HS-27A (cell line): ENCODE data around the gene ARL13B.
A peak's percentile ranks its signal among the peaks of the same experiment; 100 is the strongest.
"Not testable (repeated sequence)": the region's sequence is repeated elsewhere in the genome, so short reads cannot be mapped to it uniquely, and the experiment has no call there.

Experiments used
- DNase-seq: peaks from one replicate; pipeline ENCODE4 v3.0.0-alpha.2; 2012; ENCODE audit warnings: low read depth, missing footprints

The ARL13B gene

DNA sequence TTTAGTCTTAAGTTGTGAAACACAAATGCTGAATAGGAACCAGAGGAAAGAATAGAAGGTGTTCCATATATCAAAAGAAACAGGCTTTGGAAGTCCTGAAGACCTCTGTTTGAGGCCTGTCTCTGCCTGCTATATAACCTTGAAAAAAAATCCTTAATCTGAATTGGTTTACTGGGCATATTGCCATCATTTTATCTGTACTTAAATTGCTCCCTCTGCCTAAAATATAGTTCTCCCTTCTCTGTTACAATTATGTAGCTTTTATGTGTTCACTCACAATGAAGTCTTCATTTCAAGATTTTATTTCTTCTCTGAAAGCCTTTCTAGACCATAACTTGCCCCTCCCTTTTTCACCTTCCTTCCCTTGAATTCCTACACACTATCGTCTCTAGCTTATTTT is 21.2 kb downstream of the ARL13B start:
- no peak for DNase-seq

DNA sequence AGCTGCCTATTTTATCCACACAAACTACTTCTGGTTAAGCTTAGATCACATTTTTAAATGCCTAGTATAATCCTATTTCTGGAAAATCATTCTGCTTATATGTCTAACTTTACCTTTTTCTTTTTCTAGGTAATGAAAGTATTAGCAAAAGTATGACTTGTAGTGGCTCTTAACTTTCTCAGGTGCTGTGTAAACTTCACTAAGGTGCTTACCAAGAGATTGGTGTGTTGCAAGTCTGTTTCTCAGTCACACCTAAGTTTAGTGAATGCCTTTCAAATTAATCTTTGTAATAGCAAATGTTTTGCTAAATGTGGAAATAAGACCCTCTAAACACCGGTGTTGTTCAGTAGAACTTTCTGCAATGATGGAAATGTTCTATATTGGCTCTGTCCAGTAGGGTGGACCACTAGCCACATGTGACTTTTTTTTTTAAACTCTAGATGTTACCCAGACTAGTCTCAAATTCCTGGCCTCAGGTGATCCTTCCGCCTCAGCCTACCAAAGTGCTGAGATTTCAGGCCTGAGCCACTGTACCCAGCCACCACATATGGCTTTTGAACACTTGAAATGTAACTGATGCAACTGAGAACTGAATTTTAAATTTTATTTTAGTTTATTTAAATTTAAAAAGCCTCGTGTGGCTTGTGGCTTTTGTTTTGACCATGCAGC is 22.0 kb downstream of the ARL13B start:
- no peak for DNase-seq

- DNase-seq, result peak; percentile 19
Measured at GRCh38 chr3:94004301-94004910, 24.5 kb downstream of the ARL13B start.

- no peak for DNase-seq
Measured at GRCh38 chr3:94008253-94008652, 28.3 kb downstream of the ARL13B start.

DNA sequence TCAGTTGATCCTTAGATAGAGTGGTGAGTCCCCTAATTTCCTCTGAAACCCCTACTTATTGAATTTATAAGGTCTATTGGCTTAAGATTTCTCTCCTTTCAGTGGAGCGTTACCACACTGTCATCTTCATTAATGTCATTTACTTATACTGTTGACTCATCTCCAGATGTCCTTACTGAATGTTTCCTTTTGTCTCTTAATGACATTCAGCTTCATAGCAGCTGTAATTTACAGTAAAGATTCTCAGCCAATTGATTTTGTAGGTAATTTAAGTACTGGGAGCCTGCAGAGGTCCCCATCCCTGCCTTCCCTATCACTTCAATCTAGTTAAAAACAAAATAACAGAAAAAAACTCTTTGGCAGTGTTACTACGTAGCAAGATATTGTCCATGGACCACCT is 29.7 kb downstream of the ARL13B start:
- no peak for DNase-seq

DNA sequence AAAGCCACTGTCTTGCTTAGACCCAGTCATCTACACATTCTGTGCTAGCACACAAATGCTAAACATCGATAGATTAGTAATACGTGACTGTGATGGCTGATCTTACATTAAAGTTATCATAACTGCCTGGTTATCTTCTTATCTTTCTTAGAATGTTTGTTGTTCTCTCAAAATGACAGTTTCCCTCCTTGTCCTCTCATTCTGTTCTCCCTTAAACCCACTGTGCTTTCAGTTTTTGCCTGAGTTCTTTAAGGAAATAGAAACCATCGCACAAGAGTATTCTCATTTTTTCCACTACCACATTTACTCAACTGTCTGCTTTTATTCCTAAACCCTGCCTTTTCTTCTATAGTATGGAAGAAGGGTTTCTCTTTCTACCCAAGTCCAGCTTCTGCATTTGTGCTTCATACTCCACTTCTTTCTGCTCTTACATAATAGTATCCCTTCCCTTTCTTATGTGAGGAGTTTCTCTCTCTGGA is 31.3 kb downstream of the ARL13B start:
- DNase-seq, result no peak

DNA sequence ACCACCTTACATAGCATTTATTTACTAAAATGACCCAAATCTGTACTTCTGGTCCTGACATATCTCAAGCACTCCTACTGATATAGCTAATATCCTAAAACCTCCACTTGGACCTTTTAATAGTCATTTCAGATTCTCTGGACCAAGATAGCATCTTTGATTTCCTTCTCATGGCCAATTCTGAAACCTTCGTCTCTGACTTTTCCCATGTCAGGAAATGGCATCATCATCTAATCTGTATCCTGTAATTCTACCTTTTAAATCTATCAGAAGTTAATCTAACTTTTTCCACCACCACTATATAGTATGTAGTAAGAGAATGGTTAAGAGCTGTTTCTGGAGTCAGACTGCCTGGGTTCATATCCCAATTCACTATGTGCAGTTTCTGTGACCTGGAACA is 32.2 kb downstream of the ARL13B start:
- DNase-seq, result no peak

- no peak for DNase-seq
Measured at GRCh38 chr3:94015025-94015424, 35.1 kb downstream of the ARL13B start.

DNA sequence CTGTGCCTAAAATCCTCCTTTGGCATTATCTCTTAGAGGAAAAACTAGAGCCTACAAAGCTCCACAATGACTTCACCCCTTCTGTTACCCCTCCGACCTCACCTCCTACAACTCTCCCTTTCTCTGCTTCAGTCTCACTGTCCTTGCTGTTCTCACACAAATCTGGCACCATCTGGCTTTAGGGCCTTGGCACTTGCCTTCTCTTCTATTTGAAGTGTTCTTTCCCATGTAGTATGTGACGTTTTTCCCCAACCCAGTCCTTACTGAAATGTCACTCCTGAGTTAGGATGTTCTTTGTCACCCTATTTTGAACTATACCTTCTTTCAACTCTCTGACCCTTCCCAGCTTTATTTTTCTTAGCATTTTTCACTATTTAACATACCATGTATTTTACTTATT is 39.7 kb downstream of the ARL13B start:
- DNase-seq, result no peak

GRCh38 chr3:94020293-94020692 is 40.3 kb downstream of the ARL13B start:
- DNase-seq, result no peak

- no peak for DNase-seq
Measured at GRCh38 chr3:94024385-94024784, 44.4 kb downstream of the ARL13B start.

DNA sequence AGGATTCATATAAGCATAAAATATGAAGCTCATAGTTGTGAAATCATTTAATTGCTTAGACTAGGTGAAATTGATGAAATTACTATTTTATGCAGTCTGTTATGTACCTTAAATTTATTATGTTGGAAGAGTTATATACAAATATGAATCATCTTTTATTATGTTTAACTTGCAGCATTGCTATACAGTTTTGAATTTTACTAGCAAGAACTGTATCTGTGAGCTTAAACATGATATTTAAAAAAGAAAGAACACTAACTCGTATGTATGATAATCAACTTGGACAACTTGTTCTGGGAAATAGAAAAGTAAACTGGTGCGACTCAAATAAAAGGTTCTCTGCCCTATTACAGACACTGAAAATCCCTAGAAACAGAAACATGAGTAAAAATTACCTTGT is 46.7 kb downstream of the ARL13B start:
- no peak for DNase-seq

DNA sequence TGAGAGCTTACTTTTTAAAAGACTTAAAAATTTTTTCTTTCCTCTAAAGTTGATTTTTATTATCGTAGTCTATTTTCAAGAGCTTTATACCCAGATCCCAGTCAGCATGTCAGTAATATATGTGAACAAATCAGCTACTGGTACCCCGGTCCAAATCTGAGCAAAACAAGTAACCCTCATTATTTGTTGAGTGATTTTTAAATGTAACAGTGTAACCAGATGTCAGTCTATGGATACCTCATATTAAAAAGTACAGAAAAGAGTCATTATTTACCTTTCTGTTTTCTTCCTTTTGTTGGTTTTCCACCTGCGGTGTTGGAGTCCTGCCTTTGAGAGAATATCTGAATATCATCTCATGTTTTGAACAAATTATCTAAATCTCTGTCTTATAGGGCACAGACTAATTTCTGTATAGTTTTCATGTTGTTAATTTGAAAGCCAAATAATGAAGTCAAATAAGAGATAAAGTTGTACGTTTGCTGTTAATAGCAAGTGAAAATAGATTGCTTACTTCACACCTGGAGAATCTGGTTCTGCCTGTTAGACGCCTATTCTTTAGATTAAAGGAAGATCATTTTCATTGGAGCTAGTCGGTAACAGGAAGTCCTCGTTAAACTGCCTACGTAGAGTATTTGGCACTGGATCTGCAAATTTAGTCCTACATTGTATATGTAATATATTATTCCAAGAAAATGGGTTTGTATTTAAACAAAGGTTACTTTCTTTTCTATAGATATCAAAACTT is 48.3 kb downstream of the ARL13B start, which contains the start of gene STX19:
STX19 (minus strand) TSS at position 505 of the 745 bp plus-strand sequence. CDS start 13,328 bp downstream, outside the sequence.
- DNase-seq, result no peak

- peak; percentile 11 for DNase-seq
Measured at GRCh38 chr3:94036909-94037507, 57.1 kb downstream of the ARL13B start.

GRCh38 chr3:94043285-94043684 is 63.3 kb downstream of the ARL13B start:
- no peak for DNase-seq

GRCh38 chr3:94044100-94044936 is 64.4 kb downstream of the ARL13B start:
- not testable (repeated sequence) for DNase-seq

- no peak for DNase-seq
Measured at GRCh38 chr3:94046533-94046932, 66.6 kb downstream of the ARL13B start.

GRCh38 chr3:94049267-94049666 is 69.3 kb downstream of the ARL13B start:
- DNase-seq, result no peak

GRCh38 chr3:94050546-94050945 is 70.6 kb downstream of the ARL13B start:
- DNase-seq, result no peak

DNA sequence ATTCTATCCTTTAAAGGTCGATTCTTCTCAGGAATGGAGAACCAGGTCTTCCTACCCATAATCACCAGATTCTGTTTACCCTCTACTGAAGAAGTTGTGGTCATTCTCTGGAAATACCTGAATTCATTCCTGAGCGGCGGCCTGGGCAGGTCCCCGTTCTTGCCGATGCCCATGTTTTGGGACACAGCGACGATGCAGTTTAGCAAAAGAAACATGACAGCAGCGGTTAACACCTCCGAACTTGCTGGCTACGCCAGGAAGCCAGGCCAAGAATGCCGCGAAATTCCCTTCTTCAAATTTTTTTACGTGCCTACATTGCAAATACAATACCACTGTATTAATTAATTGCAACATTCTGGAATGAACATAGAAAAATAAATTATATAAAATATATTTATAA is 81.3 kb downstream of the ARL13B start:
- no peak for DNase-seq

GRCh38 chr3:94062513-94063404 is 82.8 kb downstream of the ARL13B start, which contains the start of the genes DHFR2 and NSUN3:
Gene DHFR2, minus strand, starts transcription at chr3:94062916. Its CDS starts 1,405 bp downstream, at chr3:94061511.
Gene NSUN3, plus strand, starts transcription at chr3:94063061. Its CDS starts 66 bp downstream, at chr3:94063127.
- DNase-seq, result peak; percentile 96
